ENCODE measurements around the gene FASTK.

- TF ChIP-seq CTCF (conservative IDR thresholded peaks at IDR 0.05) = no peak
- TF ChIP-seq ZFX (IDR thresholded peaks at IDR 0.05) = no peak
Observed at GRCh38 chr7:151085329-151085690, 4.7 kb upstream of the FASTK start.
